Left renal cortex interstitium (tissue), 4 donors: Measurements from ENCODE around the gene TMEM176A. TPM values are rescaled to one million over a fixed set of nuclear protein-coding genes. Genes with fewer than 3 reads are reported as not detected.
"Not testable (repeated sequence)": the region's sequence is repeated elsewhere in the genome, so short reads cannot be mapped to it uniquely, and the experiment has no call there.

Experiments used
- DNase-seq, 4 donors: peaks; one replicate each; pipeline ENCODE4 v3.0.0-alpha.2; 2013; ENCODE audit warnings: low read depth in 4 of 4, low spot score in 2 of 4, missing footprints in 1 of 4
- polyA plus RNA-seq, 4 donors: library from polyadenylated mRNA; unstranded; fragments of 120-200 nt; gene quantifications; one replicate each; pipeline ENCODE4 v1.2.1, GENCODE V29; 2013; ENCODE audit not compliant: insufficient read length in 4 of 4

Gene TMEM176A
- polyA plus RNA-seq, 4 donors: 74.3 to 122 (median 96.8) TPM

- DNase-seq: not testable (repeated sequence)
These were observed 7.3 kb downstream of the TMEM176A start for GRCh38 chr7:150807616-150808438.

DNA sequence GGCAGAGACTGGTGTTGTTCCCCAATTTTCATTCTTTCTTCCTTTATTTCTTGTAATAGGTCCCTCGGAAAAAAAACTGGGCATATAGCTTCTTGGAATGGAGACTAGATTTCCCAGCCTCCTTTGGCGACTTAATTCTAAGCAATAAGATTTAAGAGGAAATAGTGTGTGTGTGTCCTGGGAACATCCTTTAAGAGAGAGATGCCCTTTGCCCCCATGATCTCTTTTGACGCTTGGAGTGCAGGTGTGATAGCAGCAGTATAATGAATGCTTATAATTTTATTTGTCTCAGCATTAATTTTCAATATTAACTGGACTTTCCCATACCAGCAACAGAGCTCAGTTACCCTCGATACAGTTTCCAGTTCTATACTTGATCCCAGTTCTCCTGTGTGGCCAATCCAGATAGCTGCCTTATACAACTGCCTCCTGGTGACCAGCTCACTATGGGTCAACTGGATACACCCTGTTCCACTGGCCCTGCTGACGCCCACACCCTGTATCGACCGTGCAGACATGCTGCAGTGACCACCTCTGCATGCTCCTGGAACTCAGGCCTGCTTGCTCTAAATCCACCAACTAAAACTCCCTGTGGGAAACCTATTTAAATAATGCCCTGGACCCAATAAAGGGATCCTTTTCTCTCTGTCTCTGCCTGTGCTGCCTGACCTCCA lies 13.9 kb downstream of the TMEM176A start:
- no peak for DNase-seq

GRCh38 chr7:150818971-150819370 lies 18.4 kb downstream of the TMEM176A start:
- no peak for DNase-seq

DNA sequence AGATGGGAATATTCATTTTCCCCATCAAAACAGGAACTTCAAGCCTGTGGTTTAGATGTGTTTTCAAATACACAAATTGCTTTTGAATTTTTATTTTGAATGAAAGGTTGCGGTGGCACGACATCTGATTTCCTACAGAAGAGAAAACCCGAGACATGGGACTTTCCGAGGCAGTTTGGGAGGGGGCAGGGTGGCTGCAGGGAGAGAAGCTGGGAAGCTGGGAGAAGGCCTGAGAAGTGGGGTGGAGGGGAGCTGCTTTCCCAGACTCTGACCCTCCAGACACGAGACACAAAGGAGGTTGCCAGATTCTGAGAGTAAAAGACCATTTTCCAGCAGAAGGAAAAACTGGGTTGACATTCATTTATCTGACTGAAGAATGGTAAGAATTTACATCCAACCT lies 19.6 kb downstream of the TMEM176A start:
- no peak for DNase-seq

DNA sequence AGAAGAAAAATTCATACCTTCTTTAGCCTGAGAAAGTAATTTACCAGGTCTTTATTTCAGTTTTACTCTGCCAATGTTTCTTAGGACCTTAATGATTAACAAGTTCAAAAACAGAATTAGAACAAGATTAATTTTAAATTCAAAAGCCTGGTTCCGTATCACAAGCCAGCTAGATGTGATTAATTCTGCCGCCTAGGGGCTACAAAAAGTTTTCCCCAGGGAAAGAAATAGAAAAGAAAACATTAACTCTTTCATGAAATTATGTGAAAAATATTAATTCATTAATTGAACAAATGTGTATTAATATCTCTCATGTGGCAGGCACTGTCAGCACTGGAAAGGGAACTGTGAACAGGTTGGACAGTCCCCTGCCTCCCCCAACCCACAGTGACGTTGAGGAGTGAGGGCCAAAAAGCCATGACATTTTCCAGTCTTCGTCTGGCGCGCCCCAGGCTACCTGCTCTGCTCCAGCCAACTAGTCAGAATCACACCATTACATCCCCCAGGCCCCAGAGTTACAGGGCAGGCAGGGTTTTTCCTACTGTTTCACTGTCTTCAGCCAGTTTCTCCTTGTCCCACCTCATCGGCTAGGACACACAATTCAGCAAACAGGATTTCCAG lies 20.1 kb downstream of the TMEM176A start:
- no peak for DNase-seq

DNA sequence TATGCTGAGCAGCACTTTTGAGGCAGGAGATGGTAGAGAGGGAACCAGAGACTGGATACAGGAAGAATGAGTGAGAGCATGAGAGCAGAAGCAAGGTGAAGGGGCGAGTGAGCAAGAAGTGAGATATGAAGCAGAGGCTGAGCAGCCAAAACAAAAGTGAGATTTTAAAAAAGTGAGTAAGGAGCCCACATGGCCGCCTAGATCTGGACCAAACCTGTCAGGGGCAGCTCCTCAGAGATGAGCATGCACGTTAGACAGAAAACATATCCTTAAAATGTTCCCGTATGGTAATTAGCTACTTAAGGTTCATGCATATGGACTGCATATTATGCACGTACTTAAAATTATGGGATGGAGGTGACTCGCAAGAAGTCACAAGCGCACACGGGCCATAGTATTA lies 22.5 kb downstream of the TMEM176A start:
- DNase-seq: no peak

DNA sequence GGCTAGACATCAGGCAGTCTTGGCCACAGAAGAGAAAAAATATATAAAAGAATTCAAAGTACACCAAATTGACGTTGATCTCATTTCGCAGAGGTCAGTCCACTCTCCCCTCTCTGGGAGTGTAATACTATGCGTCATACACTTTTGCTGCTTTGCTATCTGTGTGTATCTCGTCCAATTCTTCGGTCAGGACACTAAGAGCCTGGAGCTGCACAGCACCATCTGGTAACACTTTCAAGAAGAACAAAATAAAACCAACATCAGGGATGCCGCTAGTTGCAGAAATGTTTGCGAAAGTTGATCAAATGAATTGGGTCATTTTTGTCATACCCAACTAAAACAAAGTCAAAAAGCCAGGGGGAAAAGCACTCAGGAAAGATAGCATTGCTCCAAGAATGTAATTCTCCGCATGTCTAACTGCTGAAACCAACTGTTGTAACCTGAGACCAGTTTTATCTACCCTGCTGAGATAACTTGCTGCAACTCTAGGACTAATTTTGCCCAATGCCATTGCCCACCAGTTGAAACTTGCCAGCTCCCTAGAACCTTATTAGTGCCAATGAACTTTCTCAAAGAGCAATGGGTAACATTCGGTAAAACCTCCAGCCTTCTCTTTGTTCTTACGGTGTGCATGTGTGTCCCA lies 23.0 kb downstream of the TMEM176A start:
- no peak for DNase-seq

DNA sequence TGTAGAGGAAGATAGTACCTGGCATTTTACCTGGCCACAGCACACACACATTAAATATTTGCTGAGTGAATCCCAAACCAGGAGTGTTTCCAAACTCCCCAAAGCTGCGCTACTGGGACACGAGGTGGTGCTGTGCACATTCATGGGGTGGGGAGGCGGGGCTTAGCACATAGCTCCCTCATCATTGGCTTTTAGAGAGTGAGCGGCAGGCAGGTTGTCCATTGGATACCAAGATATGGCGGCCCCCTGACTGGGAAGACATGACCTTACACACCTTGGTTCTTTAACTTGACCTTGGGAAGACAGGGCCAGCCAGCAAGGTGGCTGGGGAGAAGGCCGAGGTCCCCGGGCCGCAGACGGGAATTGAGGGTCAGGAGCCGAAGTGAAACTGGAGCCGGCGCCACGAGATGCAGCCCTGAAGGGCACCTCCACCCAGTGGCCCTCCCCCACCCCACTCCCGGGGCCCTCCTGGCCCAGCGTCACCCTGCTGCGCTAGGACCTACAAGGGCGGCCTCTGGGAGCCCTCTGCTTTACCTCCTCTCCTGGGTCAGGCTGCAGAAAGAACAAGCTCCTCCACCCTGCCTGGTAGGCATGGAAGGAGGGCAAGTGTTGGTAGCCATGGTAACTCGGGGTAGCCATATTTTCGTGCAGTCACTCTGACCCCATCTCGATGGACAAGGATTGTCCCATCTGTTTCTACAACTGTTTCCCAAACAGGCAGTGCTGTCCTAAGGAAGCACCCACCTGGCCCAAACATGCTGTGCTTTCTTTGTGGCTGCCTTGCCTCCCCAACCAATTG lies 24.0 kb downstream of the TMEM176A start:
- DNase-seq: no peak

DNA sequence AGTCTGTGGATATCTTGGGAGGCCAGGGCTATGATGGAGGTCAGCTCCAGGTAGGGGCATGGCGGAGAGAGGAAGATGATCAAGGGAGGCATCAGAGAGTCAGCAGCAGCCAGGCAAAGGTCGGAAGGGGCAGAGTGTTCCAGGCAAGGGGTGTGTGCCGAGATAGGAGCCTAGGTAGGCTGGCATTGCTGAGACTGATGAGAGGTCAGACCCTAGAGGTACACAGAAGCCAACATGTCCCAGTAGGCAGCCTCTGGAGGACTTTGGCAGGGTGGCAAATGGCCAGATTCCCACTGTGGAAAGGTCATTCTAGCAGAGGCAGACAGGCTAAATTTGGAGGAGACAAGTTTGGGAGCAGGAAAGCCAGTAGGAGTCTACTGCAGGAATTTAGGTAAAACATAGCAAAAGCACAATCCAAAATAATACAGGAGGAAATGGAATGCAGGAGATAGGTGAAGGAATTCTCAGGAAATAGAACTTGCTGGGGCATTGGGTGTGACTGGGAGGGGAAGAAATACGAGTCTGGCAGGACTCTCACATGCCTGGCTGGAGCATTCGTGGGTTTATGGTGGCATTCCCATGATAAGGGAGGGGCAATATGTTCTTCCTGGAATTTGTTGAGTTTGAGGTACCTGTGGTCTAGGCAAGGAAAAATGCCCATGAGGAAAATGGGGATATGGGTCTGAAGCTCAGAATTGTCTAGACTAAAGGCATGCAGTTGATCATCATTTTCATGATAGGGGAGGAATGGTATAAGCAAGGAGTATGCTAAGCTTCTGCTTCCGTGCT lies 25.7 kb downstream of the TMEM176A start:
- no peak for DNase-seq

GRCh38 chr7:150828384-150828783 lies 27.8 kb downstream of the TMEM176A start:
- DNase-seq: no peak

GRCh38 chr7:150829426-150829825 lies 28.9 kb downstream of the TMEM176A start:
- no peak for DNase-seq

DNA sequence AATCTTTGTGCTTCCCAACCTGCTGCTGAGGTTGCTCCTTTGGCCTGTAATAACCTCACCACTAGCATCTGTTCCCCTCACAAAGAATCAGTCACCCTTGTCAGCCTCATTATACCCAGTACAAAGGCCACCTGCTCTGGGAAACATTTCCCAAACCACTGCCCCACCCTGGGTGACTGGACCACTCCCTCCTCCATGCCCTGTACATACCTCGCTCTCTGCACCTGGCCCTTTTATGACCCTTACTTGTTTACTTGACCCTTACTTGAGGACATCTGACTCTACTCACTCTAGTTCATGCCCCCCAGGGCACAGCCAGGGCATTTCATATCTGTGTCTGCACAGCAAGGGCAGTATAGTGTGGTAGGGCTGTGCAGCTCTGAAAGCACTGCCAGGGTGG lies 30.4 kb downstream of the TMEM176A start:
- DNase-seq: no peak

- no peak for DNase-seq
These were observed 31.3 kb downstream of the TMEM176A start for GRCh38 chr7:150831851-150832250.

GRCh38 chr7:150835019-150835418 lies 34.5 kb downstream of the TMEM176A start:
- no peak for DNase-seq

GRCh38 chr7:150835702-150836280 lies 35.2 kb downstream of the TMEM176A start:
- DNase-seq: no peak

- DNase-seq: no peak
These were observed 38.5 kb downstream of the TMEM176A start for GRCh38 chr7:150838965-150839650.

DNA sequence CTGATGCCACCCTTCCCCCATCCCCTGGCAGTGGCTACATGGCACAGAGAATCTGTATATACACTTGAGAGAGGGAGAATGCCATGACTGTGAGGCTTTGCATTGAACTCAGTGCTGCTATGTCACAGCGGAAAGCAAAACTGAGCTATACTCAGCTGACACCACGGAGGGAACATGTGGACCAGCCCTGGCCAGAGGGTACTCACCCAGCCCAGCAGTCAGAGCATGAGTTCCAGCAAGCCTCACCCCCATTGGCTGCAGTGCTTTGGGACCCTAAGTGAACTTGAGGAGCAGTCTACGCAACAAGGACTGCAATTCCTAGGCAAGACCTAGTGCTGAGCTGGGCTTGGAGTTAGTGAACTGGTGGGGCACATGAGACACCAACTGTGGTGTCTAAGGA lies 41.4 kb downstream of the TMEM176A start:
- no peak for DNase-seq

DNA sequence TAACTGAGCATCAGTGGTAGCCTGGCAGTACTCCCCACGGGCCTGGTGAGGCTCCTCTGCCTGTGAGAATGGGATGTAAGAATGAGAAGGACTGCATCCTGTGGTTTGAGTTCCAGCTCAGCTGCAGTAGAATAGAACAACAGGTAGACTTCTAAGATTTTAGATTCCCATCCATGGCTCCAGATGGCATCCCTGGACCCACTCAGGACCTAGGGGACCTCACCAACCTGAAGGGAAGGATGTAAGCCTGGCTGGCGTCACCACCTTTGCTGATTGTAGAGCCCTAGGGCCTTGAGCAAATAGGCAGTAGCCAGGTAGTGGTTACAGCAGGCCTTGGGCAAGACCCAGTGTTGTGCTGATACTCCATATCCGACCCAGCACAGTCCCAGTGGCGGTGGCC lies 42.1 kb downstream of the TMEM176A start:
- no peak for DNase-seq

DNA sequence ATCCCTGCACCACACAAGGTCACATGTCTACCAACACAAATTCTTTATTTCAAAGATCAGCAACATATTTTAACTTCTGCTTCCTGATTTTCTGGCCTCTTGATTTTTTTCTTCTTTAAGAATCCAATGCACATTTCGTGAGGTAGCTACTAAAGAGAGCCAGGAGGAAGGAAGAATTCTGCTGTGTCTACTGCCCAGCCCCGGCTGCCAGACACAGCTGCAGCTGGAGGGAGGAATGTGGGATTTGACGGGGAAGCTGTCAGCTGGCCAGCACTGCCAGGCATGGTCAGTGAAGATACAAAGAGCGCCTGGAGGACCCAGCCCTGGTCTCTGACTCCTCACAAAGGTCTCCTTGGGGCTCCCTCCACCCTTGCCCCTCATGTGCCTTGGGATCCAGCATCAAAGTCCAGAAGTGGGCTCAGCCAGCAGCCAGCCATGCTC lies 44.9 kb downstream of the TMEM176A start:
- DNase-seq: no peak
